HG02885 (cell line): ENCODE data around the gene CEP170.

Source experiments
- ATAC-seq: cut with Tn5 transposase; IDR thresholded peaks from one replicate; pipeline ENCODE4 v1.9.1; 2021; ENCODE audit warnings: mild to moderate bottlenecking; ENCODE audit not compliant: unreplicated experiment, poor library complexity

CEP170 gene

DNA sequence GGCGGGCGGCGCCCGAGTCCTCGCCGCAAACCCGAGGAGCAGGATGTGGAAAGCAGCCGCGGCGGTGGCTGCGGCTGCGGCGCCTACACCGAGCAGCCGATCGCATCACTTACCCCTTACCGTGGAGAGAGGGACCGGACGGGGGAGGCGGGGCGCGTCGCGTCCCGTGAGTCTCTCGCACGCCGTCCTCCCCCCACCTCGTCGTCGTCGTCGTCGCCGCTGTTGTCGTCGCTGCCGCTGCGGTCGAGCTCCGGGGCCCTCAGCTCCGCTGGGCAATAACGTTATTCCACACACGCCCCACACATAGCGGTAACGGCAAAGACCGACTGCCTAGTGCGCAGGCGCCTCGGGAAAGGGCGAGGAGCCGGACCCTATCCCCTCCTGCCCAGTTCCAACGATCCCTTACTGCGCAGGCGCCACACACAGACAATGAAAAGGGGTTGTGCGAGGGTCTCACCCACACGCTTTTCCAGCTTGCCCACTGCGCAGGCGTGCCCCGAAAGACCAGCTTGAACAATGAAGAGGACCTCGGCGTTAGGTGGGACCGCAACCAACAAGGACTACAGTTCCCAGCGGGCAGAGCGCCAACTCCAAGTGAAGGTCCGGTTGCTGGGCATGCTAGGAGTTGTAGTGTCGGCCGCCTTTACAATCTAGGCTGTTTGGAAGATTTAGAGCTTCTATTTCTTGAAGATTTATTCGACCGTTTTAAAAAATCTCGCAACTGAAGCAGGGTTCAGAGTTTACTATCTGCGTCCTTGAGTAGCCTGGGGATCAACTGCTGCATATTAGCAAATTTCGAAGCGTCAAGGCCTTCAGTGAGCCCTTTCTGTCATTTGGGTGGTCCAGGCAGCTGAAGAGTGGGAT is at the start of gene CEP170:
TSS of gene CEP170 (minus strand) at position 355 of the 864 bp plus-strand sequence. CDS start 30,001 bp downstream, outside the sequence.
- peak; percentile 58 for ATAC-seq

GRCh38 chr1:243301059-243301458 is 46.0 kb upstream of the CEP170 start:
- ATAC-seq = no peak

DNA sequence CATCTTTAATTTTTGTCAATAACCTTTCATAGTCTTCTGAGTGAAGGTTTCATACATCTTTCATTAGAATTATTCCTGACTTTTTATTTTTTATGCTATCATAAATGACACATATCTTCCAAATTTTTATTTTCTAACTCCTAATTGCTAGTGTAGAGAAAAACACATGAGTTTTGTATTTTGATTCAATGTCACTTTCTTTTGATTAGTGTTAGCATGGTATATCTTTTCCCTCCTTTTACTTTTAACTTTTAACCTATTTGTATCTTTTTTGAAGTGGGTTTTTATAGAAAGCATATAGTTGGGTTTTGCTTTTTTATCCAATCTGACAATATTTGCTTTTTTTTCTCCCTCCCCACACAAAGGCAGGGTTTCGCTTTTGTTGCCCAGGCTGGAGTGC is 44.0 kb upstream of the CEP170 start:
- no peak for ATAC-seq

- ATAC-seq = no peak
These were observed 39.6 kb upstream of the CEP170 start for GRCh38 chr1:243294723-243295121.

- no peak for ATAC-seq
These were observed 39.1 kb upstream of the CEP170 start for GRCh38 chr1:243293941-243294722.

DNA sequence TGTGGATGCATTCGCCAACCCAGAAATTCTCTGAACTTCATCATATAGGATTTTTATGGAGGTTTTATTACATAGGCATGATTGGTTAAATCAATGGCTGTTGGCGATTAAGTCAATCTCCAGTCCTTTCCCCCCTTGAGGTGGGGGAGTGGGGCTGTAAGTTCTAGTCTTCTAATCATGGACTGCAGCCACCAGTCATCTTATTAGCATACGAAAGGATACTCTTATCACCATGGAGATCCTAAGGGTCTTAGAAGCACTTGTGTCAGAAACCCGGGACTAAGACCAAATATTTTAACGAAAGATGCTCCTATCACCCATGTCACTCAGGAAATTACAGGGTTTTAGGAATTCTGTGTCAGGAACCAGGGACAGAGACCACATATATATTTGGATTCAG is 37.0 kb upstream of the CEP170 start:
- no peak for ATAC-seq

GRCh38 chr1:243291292-243291691 is 36.2 kb upstream of the CEP170 start:
- ATAC-seq = no peak

DNA sequence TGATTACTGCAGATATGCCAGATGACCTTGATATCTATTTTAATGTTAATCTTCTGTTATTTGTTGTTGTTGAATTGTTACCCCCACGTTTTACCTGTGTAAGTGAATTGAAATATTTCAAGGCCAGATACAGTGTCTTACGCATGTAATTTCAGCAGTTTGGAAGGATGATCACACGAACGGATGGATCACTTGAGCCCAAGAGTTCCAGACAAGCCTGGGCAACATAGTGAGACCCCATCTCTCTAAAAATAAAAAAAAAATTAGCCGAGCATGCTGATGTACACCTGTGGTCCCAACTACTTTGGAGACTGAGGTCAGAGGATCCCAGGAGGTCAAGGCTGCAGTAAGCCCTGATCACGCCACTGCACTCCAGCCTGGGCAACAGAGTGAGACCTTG is 33.0 kb upstream of the CEP170 start:
- ATAC-seq = no peak

GRCh38 chr1:243287652-243288051 is 32.6 kb upstream of the CEP170 start:
- peak; percentile 97 for ATAC-seq

GRCh38 chr1:243287123-243287460 is 32.0 kb upstream of the CEP170 start:
- ATAC-seq = no peak

DNA sequence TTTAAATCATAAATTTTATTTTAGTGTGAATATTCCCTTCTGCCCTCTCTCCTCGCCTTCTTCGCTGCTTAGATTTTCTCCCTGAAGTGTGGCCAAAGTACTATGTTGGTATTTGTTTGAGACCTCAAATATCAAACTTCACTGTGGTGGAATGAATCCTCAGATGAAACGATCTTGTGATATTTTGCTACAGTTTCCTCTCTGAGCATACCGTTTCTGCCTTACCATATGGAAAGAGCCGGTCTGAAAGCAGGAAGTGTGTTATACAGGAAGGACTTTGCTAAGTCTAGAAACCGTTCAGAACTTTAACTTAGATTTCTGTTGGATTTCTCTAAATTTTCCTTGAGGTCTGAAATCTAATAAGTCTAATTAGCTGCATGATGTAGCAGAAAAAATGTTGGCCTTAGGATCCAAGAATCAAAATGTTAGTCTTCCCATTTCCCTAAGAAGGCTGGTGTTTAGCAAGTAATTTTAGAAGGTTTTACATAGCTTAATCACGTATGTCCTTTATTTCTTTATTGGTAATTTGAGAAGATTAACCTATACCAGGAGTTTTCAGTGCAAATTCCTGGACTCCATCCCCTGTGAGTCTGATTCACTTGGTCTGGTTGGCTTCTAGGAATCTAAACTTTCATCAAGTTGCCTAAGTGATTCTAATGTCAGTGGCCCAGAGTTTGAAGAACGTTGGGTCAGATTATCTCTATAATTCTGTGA is 31.5 kb upstream of the CEP170 start:
- no peak for ATAC-seq

DNA sequence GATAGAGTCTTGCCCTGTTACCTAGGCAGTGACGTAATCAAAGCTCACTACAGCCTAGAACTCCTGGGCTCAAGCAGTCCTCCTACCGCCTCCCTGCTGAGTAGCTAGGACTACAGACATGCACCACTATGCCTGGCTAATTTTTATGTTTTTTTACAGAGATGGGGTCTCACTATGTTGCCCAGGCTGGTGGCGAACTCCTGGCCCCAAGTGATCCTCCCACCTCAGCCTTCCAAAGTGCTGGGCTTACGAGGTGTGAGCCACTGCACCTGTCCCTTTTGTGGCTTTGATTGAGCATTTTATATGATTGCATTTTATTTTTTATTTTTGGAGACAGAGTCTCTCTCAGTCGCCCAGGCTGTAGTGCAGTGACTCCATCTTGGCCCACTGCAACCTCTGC is 26.6 kb upstream of the CEP170 start:
- no peak for ATAC-seq

DNA sequence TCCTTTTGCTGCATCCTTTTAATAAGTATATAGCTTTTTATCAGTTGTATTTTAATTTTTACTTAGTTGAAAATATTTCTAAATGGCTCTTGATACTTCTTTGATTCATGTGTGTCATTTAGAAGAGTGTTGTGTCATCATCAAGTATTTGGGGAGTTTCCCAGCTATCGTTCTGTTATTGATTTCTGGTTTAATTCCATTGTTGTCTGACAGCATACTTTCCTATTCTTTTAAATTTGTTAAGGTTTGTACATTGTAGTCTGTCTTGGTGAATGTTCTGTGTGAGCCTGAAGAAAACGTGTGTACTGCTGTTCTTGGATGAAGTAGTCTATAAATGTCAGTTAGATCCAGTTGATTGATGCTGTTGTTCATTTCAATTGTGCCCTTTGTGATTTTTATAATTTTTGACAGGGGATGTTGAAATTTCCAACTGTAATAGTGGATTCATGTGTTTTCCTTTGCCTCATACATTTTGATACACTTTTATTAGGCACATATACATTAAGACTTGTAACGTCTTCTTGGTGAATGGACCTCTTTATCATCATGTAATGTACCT is 25.6 kb upstream of the CEP170 start:
- no peak for ATAC-seq

DNA sequence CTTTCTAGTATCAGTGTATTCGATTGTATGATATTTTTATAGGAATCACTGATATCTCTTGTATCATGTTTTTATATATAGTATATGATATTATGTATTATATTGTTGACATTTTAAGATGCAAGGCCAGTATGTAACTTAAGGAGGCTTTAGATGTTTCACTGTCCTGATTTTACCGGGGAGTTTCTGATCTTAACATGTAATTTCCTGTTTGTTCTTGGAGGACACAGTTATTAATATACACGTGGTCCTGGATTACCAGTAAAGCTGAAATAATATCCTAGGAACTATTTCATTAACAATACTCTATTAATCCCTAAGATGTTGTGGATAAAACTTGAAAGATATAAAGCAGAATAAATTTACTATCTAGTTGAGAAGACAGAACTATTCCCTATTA is 20.2 kb upstream of the CEP170 start:
- ATAC-seq = no peak

- no peak for ATAC-seq
These were observed 18.9 kb upstream of the CEP170 start for GRCh38 chr1:243273945-243274344.

GRCh38 chr1:243273506-243273905 is 18.4 kb upstream of the CEP170 start:
- no peak for ATAC-seq

- no peak for ATAC-seq
These were observed 17.3 kb upstream of the CEP170 start for GRCh38 chr1:243272401-243272800.

DNA sequence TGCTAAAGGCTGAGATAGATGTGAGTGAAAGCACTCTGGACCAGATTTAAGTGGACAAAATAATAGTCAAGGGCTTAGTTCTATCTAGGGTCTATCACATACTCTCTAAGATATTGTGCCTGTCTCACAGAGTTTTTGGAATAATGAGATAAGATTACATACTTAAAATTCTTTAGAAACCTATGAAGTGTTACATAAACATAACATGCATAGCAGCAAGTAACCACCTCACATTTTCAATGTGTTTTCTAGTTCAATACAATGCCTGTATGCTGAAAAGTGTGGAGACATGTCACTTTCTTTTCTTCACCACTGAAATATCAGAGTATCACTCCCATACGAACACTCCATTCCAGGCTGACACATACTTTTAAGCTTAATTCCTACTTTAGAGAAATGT is 16.9 kb upstream of the CEP170 start:
- ATAC-seq = no peak

DNA sequence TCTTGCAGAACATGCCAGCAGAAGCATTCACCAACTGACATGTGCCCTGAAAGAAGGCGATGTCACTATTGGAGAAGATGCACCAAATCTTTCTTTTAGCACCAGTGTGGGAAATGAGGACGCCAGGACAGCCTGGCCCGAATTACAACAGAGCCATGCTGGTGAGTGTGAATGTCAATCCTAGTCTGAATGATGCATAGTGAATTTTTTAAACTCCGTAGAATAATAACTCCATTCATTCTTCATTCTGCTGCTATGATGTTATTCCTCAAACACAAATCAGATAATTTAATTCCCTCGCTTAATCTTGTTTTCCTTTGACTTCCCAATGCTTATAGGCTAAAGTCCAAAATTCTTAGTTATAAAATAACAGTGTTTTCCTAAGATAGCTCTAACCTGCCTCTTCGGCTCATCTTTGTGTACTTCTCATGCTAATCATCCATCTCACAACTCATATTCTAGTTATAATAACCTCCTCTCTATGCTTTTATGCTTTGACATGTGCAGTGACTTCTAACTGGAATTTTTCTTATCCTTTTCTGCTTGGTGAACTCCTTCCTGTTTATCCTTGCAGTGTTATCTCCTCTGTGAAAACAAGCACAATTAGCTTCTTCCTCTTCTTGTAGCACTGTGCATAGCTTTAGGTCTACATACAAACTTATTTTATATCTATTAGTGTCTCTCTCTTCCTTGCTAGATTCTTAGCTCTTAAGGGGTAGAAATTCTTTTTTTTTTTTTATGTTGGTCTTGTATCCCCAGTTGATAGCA is 15.2 kb upstream of the CEP170 start:
- no peak for ATAC-seq

DNA sequence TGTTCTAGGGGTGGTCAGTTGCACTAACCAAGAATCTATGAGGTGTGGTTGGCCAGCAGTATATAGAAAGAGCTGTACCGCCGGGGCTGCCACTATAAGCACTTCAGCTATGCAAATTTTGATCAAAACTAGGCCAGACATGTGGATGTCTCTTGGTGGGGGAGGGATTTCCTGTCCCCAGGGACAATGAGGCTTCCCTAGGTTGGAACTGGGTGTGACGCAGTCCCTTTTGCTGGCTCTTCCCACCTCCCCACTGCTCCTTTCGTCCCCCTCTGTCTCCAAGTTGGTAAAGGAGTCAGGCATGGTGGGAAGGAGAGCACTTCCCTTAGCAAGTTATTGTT is 14.3 kb upstream of the CEP170 start:
- ATAC-seq = peak; percentile 61
